Fibroblast of lung (primary cell): Measurements from ENCODE around the gene GSG1. TPM values are rescaled to one million over a fixed set of nuclear protein-coding genes. Genes with fewer than 3 reads are reported as not detected.

Experiments
- DNase-seq, 2 donors: peaks; one replicate each; pipeline versions ENCODE4 v3.0.0 to v3.0.0-alpha.2; 2010; ENCODE audit warnings: low read depth in 2 of 2
- H2AFZ ChIP-seq: 2 replicates; pipeline ENCODE4 v1.5.1; 2012; ENCODE audit warnings: low read length, control low read depth, inconsistent platforms
- H3K27ac ChIP-seq: 2 replicates; pipeline ENCODE4 v1.5.1; 2011; ENCODE audit warnings: low read length, control low read depth; ENCODE audit not compliant: insufficient read depth
- H3K27me3 ChIP-seq: 2 replicates; pipeline ENCODE4 v1.5.1; 2011; ENCODE audit warnings: mild to moderate bottlenecking, low read length; ENCODE audit not compliant: control insufficient read depth, insufficient read depth
- H3K36me3 ChIP-seq: 2 replicates; pipeline ENCODE4 v1.5.1; 2011; ENCODE audit warnings: low read length; ENCODE audit not compliant: control insufficient read depth, insufficient read depth
- H3K4me1 ChIP-seq: 2 replicates; pipeline ENCODE4 v1.5.1; 2011; ENCODE audit warnings: low read length; ENCODE audit not compliant: control insufficient read depth, insufficient read depth; ENCODE audit errors: extremely low read depth
- H3K4me2 ChIP-seq: 2 replicates; pipeline ENCODE4 v1.5.1; 2011; ENCODE audit warnings: low read length, control low read depth; ENCODE audit not compliant: insufficient read depth; ENCODE audit errors: extremely low read depth
- H3K4me3 ChIP-seq, 4 experiments: fragments of 200-600 bp in 1 of 4; sonication (generic) in 1 of 4; replicated peaks in 1 of 4; 2 replicates each; pipeline ENCODE4 v1.5.1; 2011 to 2016; ENCODE audit warnings: low read length in 4 of 4, low read depth in 3 of 4, mild to moderate bottlenecking in 3 of 4, control low read depth in 2 of 4, inconsistent platforms in 1 of 4, mixed read lengths in 1 of 4; ENCODE audit not compliant: insufficient read depth in 1 of 4; ENCODE audit errors: control extremely low read depth in 1 of 4
- H3K79me2 ChIP-seq: 2 replicates; pipeline ENCODE4 v1.5.1; 2012; ENCODE audit warnings: mild to moderate bottlenecking, low read length, inconsistent platforms; ENCODE audit not compliant: control insufficient read depth, insufficient read depth
- H3K9ac ChIP-seq: 2 replicates; pipeline ENCODE4 v1.5.1; 2011; ENCODE audit warnings: mild to moderate bottlenecking, low read length, control low read depth; ENCODE audit not compliant: insufficient read depth
- H3K9me3 ChIP-seq: 2 replicates; pipeline ENCODE4 v1.5.1; 2012; ENCODE audit warnings: low read depth, low read length; ENCODE audit not compliant: control insufficient read depth, insufficient read depth
- H4K20me1 ChIP-seq: 2 replicates; pipeline ENCODE4 v1.5.1; 2011; ENCODE audit warnings: low read length; ENCODE audit not compliant: control insufficient read depth, insufficient read depth; ENCODE audit errors: extremely low read depth
- EZH2 ChIP-seq: IDR thresholded peaks from 2 replicates; pipeline ENCODE4 v1.5.1; 2012; ENCODE audit warnings: low read length, control low read depth, mild to moderate bottlenecking; ENCODE audit errors: missing control alignments
- polyA plus RNA-seq, 2 donors: library from polyadenylated mRNA; depleted of rRNA in 1 of 2; stranded (reverse) in 1 of 2; unstranded in 1 of 2; fragments of >200 nt; gene quantifications; 2 replicates each; pipeline ENCODE4 v1.2.1, GENCODE V29; 2011 to 2012; ENCODE audit warnings: missing spikeins in 1 of 2
- total RNA-seq: library from RNA; depleted of rRNA; stranded (reverse); fragments of >200 nt; gene quantifications from 2 replicates; pipeline ENCODE4 v1.2.1, GENCODE V29; 2014
- TF ChIP-seq, protein P1 (sequence below), 2 donors: IDR thresholded peaks in 1 of 2; conservative IDR thresholded peaks in 1 of 2; 1 replicate in 1 of 2; 2 replicates in 1 of 2; pipeline ENCODE4 v1.5.1; 2011 to 2012; ENCODE audit warnings: low read length in 2 of 2, control low read depth in 1 of 2, inconsistent platforms in 1 of 2, low read depth in 1 of 2, mild to moderate bottlenecking in 1 of 2

The GSG1 gene
- total and polyA plus RNA-seq, 2 donors (not counting 1 experiment from before 2014, with no cell fraction given): 0.66 to 0.93 TPM

DNA sequence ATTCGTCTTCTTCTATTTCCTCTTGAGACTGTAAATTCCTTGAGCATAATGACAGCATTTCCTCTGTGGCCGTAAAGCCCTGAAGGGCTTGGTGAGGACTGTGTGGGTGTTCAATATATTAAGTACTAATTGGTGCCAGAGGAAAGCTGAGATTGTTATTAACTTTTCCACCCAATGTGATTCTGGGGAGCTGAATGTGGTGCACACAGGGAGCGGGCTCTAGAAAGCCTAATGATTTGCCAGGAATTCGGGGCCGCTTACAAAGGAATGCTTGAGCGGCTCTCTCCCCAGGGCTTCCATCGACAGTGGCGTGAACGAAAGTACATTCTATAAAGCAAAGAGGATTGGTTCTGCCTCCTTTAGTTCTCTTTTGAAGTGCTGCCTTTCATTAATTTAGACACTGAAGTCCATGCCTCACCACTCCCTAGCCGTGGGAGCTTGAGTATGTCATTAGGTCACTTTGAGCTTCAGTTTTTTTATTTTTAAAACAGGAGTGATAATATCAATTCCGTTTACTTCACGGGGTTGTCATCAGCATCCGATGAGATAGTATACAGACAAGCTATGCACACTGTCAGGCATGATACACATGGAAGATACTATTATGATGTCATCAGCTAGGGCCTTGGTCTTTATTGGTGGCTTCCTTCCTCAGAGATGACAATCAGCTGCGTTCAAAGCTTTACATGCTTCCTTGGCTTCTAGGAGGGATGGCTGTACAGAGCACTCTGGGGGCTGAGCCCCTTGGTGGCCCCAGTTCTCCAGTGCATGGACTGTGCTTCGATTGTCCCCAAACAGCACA, 11.0 kb upstream of the GSG1 start:
- Histone ChIP-seq H3K4me2 (no peak overlapping the region), H3K9me3 (no peaks in the 10 kb centered on the region), H3K79me2 (no peaks in the 10 kb centered on the region), H3K4me1 (peaks cover 2% of the 10 kb centered on the region), H3K4me3 (no peak overlapping the region), H2AFZ (no peak overlapping the region), H4K20me1 (no peaks in the 10 kb centered on the region), H3K36me3 (no peaks in the 10 kb centered on the region), H3K27ac (no peak overlapping the region), H3K9ac (no peak overlapping the region), H3K27me3 (no peaks in the 10 kb centered on the region)
- TF ChIP-seq, protein P1, sequence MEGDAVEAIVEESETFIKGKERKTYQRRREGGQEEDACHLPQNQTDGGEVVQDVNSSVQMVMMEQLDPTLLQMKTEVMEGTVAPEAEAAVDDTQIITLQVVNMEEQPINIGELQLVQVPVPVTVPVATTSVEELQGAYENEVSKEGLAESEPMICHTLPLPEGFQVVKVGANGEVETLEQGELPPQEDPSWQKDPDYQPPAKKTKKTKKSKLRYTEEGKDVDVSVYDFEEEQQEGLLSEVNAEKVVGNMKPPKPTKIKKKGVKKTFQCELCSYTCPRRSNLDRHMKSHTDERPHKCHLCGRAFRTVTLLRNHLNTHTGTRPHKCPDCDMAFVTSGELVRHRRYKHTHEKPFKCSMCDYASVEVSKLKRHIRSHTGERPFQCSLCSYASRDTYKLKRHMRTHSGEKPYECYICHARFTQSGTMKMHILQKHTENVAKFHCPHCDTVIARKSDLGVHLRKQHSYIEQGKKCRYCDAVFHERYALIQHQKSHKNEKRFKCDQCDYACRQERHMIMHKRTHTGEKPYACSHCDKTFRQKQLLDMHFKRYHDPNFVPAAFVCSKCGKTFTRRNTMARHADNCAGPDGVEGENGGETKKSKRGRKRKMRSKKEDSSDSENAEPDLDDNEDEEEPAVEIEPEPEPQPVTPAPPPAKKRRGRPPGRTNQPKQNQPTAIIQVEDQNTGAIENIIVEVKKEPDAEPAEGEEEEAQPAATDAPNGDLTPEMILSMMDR (conservative IDR thresholded peaks at IDR 0.05 in 1 of 2, IDR thresholded peaks at IDR 0.05 in 1 of 2; ENCODE audit: low read depth in 1 of 2, low read length in 2 of 2): no peak
- no peak for TF ChIP-seq EZH2
- peak in 1 of 2 donors; percentile 40 for DNase-seq

- H3K4me2 ChIP-seq: no peak overlapping the region
- H3K27me3 ChIP-seq: no peaks in the 10 kb centered on the region
- DNase-seq: no peak
- no peak overlapping the region for H3K4me3 ChIP-seq
- H3K9me3 ChIP-seq: no peaks in the 10 kb centered on the region
- no peak overlapping the region for H3K9ac ChIP-seq
- no peak overlapping the region for H3K27ac ChIP-seq
- no peaks in the 10 kb centered on the region for H4K20me1 ChIP-seq
- TF ChIP-seq EZH2: no peak
- TF ChIP-seq, protein P1 (conservative IDR thresholded peaks at IDR 0.05 in 1 of 2, IDR thresholded peaks at IDR 0.05 in 1 of 2; ENCODE audit: low read depth in 1 of 2, low read length in 2 of 2): no peak
- no peak overlapping the region for H2AFZ ChIP-seq
- no peaks in the 10 kb centered on the region for H3K36me3 ChIP-seq
- H3K79me2 ChIP-seq: no peaks in the 10 kb centered on the region
- no peaks in the 10 kb centered on the region for H3K4me1 ChIP-seq
Measured at GRCh38 chr12:13112968-13113367, 9.5 kb upstream of the GSG1 start.

DNA sequence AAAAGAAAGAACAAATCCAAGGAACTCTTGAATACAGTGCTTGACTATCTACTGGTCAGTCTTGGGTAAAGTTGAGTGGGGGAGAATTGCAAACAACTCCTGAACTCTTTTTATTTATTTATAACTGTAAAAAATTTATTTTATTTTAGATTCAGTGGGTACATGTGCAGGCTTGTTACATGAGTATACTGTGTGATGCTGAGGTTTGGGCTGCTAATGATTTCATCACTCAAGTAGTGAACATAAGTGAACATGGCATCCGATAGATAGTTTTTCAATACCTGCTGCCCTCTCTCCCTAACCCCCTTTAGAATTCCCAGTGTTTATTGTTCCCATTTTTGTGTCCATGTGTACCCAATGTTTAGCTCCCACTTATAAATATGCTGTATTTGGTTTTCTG, 3.2 kb upstream of the GSG1 start:
- Histone ChIP-seq H3K27ac (no peak overlapping the region), H3K79me2 (no peaks in the 10 kb centered on the region), H3K4me1 (peaks cover 8% of the 10 kb centered on the region), H3K4me3 (no peak overlapping the region), H3K9me3 (no peaks in the 10 kb centered on the region), H2AFZ (no peak overlapping the region), H3K9ac (no peak overlapping the region), H4K20me1 (no peaks in the 10 kb centered on the region), H3K27me3 (no peaks in the 10 kb centered on the region), H3K4me2 (no peak overlapping the region), H3K36me3 (no peaks in the 10 kb centered on the region)
- TF ChIP-seq EZH2: no peak
- TF ChIP-seq, protein P1 (conservative IDR thresholded peaks at IDR 0.05 in 1 of 2, IDR thresholded peaks at IDR 0.05 in 1 of 2; ENCODE audit: low read depth in 1 of 2, low read length in 2 of 2): no peak
- no peak for DNase-seq
